ENCODE measurements around the gene GAS2L1. TPM values are rescaled to one million over a fixed set of nuclear protein-coding genes. Genes with fewer than 3 reads are reported as not detected.

GAS2L1 gene
- total and polyA plus RNA-seq, 2 donors (not counting 3 experiments of a cell fraction or from before 2014, with no cell fraction given): 30.5 to 44.0 TPM

GRCh38 chr22:29351891-29352290, 45.4 kb downstream of the GAS2L1 start:
- FAIRE-seq: no peak
- Histone ChIP-seq H3K27me3 (ENCODE audit: control insufficient read depth in 2 of 2, insufficient read depth in 2 of 2, low read length in 2 of 2) (no peaks in the 10 kb centered on the region), H3K4me3 (replicated peaks in 1 of 3; ENCODE audit: insufficient read depth in 1 of 3, low read depth in 1 of 3, low read length in 3 of 3) (no peak overlapping the region), H3K9me1 (replicated peaks; ENCODE audit: control insufficient read depth, extremely low read depth, insufficient read depth, low read length) (no peaks in the 10 kb centered on the region), H3K36me3 (ENCODE audit: control insufficient read depth in 2 of 2, extremely low read depth in 1 of 2, insufficient read depth in 2 of 2, low read length in 2 of 2) (peaks cover 23 to 81% of the 10 kb centered on the region in 2 experiments), H3K9ac (replicated peaks; ENCODE audit: extremely low read depth, insufficient read depth, low read length) (no peak overlapping the region), H2AFZ (ENCODE audit: low read depth, low read length) (no peak overlapping the region), H3K4me2 (ENCODE audit: insufficient read depth, low read length) (no peak overlapping the region), H3K4me1 (ENCODE audit: control insufficient read depth, extremely low read depth, insufficient read depth, low read length) (no peaks in the 10 kb centered on the region), H3K9me3 (replicated peaks; ENCODE audit: control insufficient read depth, insufficient read depth, low read length) (no peaks in the 10 kb centered on the region), H4K20me1 (replicated peaks; ENCODE audit: control insufficient read depth, extremely low read depth, insufficient read depth, low read length) (no peaks in the 10 kb centered on the region), H3K27ac (ENCODE audit: insufficient read depth, low read depth, low read length) (no peak overlapping the region), H3K79me2 (ENCODE audit: control insufficient read depth, insufficient read depth, low read length) (no peaks in the 10 kb centered on the region)
- intact Hi-C loops (cut with micrococcal nuclease) (no loop called here), dilution Hi-C loops (cut with MboI; ENCODE audit: extremely low pct_ligation_motif_present, low sequenced_read_pairs) (no loop called here)
- no TSS peak for BruUV-seq (replicated peaks)
- ChIA-PET CTCF (no interaction called here), POLR2A (no interaction called here)
- TF ChIP-seq POLR2AphosphoS5 (IDR thresholded peaks at IDR 0.05; ENCODE audit: insufficient read depth, low read depth, low read length) (no peak), MYC (IDR thresholded peaks at IDR 0.05; ENCODE audit: low read depth, low read length) (no peak), MAX (IDR thresholded peaks at IDR 0.05; ENCODE audit: insufficient read depth, insufficient read length) (no peak), EZH2 (IDR thresholded peaks at IDR 0.05; ENCODE audit: borderline replicate concordance, low read depth, low read length, severe bottlenecking) (no peak), POLR2A (IDR thresholded peaks at IDR 0.05; ENCODE audit: low read depth, low read length) (no peak), GATA2 (IDR thresholded peaks at IDR 0.05; ENCODE audit: insufficient read depth, insufficient read length, low read depth, low read length) (no peak), JUN (IDR thresholded peaks at IDR 0.05; ENCODE audit: borderline replicate concordance, insufficient read depth, insufficient read length, low read depth) (no peak), FOS (IDR thresholded peaks at IDR 0.05; ENCODE audit: borderline replicate concordance, insufficient read depth, low read length) (no peak)
- TF ChIP-seq, protein P1, sequence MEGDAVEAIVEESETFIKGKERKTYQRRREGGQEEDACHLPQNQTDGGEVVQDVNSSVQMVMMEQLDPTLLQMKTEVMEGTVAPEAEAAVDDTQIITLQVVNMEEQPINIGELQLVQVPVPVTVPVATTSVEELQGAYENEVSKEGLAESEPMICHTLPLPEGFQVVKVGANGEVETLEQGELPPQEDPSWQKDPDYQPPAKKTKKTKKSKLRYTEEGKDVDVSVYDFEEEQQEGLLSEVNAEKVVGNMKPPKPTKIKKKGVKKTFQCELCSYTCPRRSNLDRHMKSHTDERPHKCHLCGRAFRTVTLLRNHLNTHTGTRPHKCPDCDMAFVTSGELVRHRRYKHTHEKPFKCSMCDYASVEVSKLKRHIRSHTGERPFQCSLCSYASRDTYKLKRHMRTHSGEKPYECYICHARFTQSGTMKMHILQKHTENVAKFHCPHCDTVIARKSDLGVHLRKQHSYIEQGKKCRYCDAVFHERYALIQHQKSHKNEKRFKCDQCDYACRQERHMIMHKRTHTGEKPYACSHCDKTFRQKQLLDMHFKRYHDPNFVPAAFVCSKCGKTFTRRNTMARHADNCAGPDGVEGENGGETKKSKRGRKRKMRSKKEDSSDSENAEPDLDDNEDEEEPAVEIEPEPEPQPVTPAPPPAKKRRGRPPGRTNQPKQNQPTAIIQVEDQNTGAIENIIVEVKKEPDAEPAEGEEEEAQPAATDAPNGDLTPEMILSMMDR (IDR thresholded peaks at IDR 0.05; ENCODE audit: extremely low read depth in 1 of 2, insufficient read depth in 1 of 2, low read depth in 1 of 2, low read length in 2 of 2): no peak
- no peak for DNase-seq (ENCODE audit: low read depth, low spot score)
